Putamen (tissue), 1 donor: ENCODE results near the gene ERICH2.

Experiments
- DNase-seq: peaks from one replicate; pipeline ENCODE4 v3.0.0-alpha.2; 2016; ENCODE audit warnings: low spot score

Gene ERICH2

DNA sequence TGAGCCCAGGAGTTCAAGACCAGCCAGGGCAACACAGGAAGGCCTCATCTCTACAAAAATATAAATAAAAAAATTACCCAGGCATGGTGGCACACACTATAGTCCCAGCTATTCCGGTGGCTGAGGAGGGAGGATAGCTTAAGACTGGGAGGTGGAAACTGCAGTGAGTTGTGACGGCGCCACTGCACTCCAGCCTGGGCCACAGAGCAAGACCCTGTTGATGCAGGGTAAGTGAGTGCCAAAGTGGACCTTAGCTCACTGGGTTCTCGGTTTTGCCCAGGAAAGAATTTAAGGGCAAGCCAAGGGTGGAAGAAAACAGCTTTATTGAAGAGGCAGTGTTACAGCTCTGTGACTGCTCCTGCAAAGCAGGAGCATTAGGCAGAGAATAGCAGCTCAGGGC lies 6.9 kb upstream of the ERICH2 start:
- no peak for DNase-seq

DNA sequence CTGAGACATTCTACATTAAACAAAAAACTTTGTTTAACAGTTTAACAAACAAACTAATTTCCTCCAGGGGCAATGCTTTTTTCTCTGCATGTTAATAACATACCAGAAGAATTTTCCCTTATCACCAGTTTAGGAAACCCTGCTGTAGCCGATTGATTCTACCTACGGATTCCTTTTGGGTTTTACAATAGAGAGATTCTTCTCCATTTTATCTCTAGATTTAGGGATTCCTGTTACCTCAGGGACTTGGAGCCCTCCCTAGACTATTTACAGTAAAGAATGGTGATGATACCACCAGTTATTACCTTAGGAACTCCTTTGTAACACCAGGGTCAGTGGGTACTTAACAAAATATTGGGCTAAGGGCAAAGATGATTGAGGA lies 5.3 kb upstream of the ERICH2 start:
- DNase-seq, result no peak

DNA sequence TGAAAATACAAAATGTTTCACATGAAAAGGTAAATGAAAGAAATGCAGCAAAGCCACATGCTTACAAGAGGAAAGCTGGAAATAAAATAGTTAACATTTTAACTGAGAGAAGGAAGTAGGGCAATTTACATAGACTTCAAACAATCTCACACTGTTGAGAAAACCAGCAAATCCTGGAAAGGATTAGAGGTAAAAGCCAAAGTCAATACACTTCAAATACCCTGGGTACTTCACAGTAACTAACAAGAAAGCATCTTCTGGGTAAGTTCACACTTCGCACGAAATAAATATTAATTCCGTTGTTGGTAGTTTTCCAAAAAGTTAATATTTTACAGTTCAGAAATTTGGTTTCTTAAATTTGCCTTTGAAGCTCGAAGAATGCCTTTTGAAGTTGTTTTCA lies 3.5 kb upstream of the ERICH2 start:
- DNase-seq, result no peak

DNA sequence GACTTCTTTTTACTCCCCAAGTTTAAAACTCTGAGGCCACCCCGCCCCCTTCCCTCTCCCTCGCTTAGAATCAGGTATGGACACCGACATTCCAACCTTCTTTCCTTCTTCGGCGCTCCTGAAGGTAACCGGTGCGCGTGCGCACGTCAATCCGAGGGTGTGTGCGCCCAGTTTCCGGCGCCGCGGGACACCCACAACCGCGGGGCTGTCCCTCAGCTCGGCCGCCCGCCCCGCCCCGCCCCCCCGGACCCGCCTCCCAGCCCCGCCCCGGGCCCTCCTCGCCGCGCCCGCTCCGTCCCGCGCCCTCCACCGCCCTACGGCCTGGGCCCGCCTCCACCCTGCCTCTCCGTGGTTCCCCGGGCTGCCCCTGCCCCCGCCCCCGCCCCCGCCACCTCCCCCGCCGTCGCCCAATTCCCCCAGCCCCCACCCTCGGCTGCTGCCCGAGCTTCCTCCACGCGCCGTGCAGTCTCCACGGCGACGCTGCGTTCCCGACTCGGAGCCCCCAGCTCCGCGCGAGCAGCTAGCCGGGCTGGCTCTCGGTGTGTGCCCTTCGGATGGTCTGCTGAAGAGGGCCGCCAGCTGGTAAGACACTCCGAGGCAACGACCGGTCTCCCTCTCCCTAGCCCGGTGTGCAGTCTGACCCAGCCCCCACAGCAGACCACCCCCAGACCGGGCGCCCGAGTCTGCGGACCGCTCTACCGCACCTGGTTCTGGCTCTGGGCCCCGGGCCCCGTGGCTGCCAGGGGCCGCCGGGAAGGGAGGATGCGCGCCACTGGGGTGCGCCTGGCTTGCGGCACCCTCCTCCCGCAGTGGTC lies 635 bp downstream of the ERICH2 start:
- DNase-seq, result peak; percentile 74

DNA sequence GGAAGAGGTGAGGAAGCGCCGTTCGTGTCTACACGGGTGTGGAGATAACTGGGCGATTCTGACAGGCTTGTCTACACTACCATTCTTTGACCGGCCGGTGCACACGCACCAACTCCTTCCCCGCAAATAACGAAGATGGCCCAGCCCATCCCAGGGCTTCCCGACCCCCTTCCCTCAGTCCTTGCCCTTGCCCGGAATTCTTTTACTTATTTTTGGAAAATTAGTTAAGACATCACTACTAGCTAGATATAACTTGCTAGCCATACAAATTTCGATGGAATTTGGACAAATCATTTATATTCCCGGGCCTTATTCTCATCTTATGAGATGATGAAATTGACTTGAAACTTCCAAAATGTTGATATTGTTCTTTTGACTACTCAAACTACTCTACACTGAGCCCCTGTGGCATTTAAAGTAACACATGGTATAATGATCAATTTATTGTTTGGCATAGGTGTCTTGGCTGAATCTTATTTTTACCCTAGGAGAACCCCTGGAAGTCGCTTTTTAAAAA lies 1.3 kb downstream of the ERICH2 start:
- DNase-seq, result no peak

DNA sequence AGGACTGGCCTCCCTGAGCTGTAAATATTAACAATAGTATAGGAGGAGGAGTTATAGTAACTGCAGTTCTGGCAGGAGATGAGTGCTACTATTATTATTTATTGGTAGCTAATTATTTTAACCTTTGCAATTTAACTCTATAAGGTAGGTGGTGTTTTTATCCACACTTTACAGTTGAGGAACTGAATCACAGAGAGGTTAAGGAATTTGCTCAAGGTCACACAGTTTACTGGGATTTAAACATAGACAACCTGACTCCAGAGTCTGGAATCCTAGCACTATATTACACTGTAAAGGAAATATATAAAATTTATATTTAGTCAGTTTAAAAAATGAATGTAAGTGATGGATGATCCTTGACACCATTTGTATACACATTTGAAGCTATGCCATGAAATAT lies 2.1 kb downstream of the ERICH2 start:
- no peak for DNase-seq

DNA sequence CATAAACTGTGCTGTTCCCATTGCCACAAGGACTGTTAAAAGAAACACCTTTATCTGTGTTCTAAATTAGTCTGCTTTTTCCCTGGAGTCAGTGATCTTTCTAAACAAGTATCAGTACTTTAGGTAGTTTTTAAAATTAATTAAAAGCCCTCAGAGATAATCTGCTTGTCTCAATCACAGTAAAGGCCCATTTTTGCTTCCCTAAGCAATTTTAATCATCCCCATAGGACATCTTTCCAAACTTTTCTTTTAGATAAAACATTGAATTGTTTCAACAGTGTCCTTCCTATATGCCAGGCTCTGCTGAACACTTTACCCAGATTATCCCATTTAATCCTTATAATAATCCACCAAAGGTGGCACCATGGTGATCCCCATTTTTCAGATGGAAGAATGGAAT lies 3.9 kb downstream of the ERICH2 start:
- DNase-seq, result no peak

DNA sequence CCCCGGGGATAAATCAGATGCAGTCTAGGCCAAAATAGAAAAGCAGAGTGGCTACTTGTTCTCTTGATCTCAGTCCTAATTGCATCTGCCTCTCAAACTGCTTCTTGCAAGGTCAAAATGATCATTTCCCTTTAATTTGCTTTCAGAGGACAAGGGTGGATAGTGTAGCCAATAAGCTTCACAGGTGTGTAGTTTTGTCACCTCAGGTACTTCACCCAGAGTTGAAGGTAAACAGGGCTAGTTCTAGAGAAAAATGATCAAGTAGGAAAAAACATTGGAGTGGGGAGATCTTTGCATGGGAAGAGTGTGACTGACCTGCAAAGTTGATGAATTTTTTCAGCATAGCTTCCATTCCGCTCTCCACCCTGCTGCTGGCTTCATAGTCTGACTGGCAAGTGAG lies 8.7 kb downstream of the ERICH2 start:
- no peak for DNase-seq

DNA sequence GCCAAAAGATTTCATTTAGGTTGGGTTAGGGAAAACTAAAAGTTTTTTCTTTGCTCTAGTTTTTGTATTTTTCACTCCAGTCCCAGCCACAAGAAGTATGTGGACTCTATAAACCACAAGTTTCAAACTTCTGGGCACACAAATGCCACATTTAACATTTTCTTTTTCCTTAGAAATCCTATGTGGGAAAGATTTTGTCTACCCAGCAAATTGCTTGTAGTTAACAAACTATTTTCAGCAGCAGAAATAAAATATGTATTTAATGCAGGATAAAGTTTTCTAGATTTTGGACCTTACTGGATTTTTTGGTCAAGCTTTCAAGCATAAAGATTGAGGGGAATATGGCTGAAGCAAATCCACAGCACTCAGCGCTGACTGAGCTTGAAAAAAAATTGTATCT lies 9.1 kb downstream of the ERICH2 start:
- no peak for DNase-seq

DNA sequence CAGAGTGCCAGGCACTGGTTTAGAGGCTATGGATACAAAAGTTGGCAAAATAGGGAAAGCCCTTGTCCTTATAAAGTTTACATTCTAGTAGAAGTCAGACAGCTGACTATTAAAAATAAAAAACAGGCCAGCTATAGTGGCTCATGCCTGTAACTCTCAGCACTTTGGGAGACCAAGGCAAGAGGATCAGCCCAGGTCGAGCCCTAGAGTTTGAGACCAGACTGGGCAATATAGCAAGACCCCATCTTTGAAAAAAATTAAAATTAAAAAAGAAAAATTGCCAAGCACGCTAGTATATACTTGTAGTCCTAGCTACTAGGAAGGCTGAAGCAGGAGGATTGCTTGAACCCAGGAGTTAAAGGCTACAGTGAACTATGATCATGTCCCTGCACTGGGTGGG lies 12.5 kb downstream of the ERICH2 start:
- no peak for DNase-seq

DNA sequence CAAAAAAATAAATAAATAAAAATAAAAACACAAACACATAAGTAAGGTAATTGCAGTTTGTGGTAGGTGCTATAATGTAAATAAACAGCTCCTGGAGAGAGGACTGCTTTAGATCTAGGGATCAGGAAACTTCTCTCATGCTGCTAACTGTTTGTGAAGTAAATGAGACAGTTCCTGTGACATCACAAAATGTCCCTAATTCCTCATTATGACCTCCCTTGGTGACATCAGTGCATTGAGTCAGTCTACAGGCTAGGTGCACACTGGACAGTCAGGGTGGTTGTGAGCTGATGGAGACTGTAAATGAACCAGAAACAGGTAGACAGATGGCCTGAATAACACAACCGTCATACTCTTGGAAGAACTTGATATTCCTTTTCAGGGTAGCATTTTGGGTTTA lies 13.4 kb downstream of the ERICH2 start:
- DNase-seq, result no peak

DNA sequence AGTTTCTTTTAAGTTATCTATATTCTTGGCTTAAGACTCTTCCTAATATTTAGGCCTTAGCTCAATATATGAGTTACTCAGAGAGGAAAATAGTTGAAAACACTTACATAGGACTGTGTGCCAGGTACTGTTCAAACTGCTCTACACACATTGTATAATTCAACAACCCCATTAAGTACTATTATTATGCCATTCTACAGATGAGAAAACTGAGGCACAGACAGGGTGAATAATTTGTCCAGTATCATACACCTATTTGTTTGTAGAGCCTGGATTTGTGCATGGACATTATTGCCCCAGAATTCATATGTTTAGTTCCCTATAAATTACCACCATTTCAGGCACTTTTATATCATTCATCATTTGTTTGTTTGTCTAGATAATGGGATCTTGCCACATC lies 28.8 kb downstream of the ERICH2 start:
- DNase-seq, result no peak

DNA sequence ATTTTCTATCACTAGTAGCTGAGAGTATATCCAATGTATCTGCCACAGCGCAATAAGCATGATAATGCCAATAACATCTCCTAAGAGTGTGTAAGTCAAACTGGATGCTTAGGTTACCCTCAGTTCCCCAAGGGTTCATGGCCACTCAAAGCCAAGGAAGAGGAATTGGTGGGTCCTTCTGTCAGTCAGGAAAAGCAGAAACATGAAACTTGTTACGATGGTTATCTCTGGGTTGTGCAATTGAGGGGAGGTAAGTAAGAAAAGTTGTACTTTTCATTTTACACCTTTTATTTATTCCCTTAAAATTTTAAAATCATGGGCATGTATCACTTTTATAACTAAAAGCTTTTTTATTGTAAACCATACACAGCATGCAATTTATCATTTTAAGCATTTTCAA lies 36.4 kb downstream of the ERICH2 start:
- no peak for DNase-seq

DNA sequence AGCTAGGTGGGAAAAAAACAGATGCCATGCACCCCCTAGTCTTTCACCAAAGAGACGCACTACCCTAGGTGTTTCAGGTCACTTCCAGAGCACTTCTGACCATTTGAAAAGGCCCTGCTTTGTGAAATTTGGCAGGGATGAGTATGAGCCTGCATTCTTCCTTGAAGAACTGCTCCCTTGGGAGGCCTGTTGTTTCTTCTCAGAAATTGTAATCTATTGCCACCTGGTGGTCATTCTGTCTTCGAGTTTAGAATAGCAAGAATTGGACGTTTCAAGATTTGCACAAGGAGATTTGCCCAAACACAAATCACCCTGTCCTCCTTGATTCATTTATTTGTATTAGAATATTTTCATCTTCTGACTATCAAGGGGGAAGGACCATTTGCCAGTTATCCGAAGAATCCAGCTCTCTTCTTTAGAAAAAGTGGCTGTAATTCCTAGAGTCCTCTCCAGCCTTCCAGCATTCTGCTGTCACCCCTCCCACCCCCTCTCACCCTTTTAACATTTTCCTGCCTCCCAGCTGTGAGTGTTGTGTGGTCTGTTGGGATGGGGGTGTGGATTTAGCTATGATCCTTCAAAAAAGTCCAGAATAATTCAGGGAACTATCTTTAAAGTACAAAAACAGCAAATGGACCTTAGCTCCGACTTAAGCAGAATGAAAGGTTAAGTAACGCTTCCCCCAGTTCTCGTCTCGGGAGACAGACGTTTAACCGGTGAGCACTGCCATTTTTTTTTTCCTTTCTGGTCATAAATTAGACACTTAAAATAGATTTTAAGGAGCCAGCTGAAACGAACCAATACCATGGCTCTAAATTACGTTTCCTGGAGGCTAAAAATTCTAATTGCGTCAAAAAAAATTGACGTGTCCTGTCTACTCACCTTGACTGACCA lies 42.8 kb downstream of the ERICH2 start:
- DNase-seq, result peak; percentile 81

DNA sequence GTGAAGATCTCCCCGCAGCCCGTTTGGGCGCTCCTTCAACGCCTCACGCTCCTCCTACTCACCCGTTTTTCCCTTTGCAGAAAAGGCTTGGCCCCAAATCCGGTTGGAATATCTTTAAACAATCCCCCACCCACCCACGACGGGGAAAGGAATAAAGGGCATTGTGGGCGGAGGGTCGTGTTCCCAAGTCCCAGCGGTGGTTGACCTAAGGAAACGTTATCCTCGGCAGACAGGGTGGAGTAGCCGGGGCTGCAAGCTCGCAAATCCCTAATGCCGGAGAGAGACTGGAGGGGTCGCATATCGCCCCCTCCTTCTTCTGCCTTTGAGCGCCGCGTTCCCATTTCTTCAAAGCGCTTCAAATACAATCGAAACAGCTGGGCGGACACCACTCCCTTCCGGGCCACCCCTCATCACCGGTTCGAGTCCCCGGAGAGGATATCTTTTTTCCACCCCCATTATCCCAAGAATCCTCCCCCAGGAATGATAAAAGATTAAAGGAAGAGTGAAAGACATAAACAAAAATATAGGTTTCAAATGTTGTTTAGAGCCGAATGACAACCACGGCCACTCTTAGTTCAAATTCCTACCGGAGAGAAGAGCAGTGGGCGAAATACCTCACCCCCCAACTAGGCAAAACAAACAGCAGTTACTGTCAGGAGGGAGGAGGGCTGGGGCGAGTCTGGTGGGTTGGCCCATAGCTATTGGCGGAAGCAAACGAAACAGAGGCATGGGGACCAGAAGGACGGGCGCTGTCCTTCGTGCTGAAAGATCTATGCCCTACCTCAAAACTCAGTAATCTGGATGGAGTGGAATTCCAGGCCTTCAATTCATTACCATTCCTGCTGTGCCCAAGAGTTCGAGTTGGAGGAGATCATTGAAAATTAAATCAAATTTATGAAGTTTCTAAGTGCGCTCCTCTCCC lies 43.7 kb downstream of the ERICH2 start:
- DNase-seq, result no peak

DNA sequence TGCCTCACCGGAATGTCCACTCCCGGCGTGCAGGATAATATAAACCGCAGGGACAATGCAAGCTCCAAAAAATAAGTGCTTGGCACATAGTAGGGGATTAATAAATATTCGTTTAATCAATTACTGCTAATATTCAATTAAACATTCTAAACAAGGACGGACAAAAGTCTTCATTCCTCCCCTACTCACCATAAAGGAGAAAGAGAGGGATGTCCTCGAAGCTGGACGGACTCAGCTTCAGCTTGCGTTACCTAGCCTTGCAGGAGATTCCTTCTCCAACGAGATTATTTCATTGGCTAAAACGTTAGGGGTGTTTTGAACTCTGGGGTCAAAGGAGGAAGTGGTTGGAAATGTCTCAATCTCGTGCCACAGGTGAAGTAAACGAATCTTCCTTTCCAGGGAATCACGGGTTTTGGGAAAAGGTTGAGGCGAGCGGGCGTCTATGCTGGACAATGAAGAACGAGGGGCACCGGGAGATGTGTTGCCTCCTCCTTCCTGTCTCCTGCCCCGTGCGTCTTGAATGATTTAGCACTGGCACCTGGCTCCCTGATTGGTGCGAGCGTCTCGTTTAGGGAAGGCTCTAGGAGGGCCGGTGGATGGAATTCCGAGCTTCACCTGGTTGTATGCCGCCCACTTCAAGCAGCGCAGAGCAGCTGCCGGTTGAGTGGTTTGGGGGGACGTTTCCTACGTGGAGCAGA lies 44.5 kb downstream of the ERICH2 start:
- no peak for DNase-seq

DNA sequence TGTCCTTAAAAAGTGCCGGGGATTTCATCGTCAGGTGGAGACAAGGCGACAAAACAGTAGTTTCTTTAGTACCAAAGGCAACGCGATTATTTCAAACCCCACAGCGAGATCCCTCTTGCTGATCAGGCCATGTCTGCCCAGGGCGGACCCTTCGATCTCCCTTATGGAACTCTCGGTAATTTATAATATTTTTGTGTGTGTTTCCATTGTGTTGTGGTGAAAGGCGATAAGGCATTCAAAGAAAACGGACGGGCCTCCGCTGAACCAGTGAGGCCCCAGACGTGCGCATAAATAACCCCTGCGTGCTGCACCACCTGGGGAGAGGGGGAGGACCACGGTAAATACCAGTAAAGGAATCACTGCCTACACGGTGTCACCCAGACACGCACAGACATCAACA lies 45.1 kb downstream of the ERICH2 start:
- no peak for DNase-seq

DNA sequence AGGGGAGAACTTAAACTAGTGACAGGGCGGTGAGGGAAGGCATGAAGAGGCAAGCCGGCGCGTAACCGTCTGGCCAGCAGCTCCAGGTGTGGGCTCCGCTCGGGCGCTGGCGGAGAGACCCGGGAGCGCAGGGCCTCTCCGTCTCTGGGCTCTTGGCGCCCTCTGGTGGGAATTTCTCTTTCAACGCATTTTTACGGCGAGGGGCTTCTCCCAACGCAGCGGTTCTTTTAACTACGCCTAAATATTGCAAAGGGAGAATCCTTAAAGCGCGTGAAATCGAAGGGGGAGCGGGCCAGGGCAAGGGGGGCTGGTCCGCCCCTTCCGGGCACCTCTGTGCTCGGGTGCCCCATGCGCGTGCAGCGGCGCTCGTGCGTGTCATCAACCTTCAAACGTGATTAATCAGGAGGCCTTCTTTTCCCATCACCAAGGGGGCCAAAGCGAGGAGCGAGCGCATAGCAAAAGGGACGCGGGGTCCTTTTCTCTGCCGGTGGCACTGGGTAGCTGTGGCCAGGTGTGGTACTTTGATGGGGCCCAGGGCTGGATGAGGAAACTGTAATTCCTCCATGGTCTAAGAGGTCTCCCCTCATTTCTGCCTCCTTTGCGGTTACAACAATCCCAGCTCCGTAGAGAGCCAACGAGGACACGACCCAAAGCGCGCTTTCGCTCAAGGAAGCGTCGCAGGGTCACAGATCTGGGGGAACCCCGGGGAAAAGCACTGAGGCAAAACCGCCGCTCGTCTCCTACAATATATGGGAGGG lies 45.7 kb downstream of the ERICH2 start:
- DNase-seq, result peak; percentile 63

DNA sequence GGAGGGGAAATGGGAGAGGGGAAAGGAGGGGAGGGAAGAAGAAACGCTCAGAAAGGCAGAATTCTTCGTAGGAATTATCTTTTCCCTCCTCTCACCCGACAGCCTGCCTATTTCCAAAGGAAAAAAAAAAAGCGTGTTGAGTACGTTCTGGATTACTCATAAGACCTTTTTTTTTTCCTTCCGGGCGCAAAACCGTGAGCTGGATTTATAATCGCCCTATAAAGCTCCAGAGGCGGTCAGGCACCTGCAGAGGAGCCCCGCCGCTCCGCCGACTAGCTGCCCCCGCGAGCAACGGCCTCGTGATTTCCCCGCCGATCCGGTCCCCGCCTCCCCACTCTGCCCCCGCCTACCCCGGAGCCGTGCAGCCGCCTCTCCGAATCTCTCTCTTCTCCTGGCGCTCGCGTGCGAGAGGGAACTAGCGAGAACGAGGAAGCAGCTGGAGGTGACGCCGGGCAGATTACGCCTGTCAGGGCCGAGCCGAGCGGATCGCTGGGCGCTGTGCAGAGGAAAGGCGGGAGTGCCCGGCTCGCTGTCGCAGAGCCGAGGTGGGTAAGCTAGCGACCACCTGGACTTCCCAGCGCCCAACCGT lies 46.4 kb downstream of the ERICH2 start, which contains the start of gene GAD1:
Gene GAD1, plus strand, starts transcription at position 384 of the 589 bp plus-strand sequence. CDS start 1,705 bp downstream, outside the sequence.
- peak; percentile 70 for DNase-seq
